Measurements from ENCODE around the gene ITPK1.
"Not testable (repeated sequence)": the region's sequence is repeated elsewhere in the genome, so short reads cannot be mapped to it uniquely, and the experiment has no call there.

ITPK1 gene

DNA sequence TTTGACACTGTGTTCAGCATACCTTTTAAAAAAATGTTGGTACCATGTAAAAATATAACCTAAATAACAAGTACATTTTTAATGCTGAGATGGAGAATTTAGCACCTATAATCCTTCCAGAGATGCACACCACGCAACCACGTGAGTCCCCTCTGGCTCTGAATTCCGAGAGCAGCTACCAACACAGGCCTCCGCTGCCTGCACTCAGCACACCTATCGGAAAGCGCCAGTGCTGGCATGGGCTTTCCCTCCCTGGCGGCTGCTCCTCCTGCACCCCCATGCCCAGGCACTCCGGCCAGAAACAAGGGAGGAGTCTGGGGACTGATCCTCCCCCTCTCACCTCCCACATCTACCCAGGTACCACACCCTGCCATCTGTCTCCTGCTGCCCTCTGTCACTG lies 47.0 kb downstream of the ITPK1 start:
- Histone ChIP-seq H3K36me3 (ENCODE audit: control insufficient read depth, insufficient read depth, low read length) (no peaks in the 10 kb centered on the region), H3K4me3 (ENCODE audit: low read length) (no peak overlapping the region), H3K9ac (ENCODE audit: low read length) (no peak overlapping the region), H3K27ac (ENCODE audit: low read depth, low read length) (peak overlapping the region; percentile 1), H3K27me3 (ENCODE audit: control insufficient read depth, insufficient read depth, low read length) (no peaks in the 10 kb centered on the region), H3K4me1 (ENCODE audit: control insufficient read depth, insufficient read depth, low read length) (peaks cover 20% of the 10 kb centered on the region)

DNA sequence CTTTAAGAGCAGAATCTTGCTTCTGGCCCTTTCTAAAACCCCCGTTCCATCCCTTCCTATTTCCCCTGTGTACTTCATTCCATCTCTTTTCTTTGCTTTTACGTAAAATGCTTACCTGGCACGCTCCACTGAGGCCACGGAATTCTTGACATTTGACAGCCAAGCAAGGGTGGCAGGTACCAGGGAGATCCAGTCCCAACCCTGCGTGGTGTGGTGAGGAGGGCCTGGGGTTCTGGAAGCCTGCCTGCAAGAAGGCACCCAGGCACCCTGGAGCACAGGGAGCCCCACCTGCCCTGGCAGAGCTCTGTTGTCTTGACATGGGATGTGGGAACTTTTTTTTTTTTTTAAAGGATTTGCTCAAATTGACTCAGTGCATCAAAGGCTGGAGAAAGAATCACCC lies 48.6 kb downstream of the ITPK1 start:
- peak overlapping the region; percentile 23 for H3K27ac ChIP-seq (ENCODE audit: low read depth, low read length)

DNA sequence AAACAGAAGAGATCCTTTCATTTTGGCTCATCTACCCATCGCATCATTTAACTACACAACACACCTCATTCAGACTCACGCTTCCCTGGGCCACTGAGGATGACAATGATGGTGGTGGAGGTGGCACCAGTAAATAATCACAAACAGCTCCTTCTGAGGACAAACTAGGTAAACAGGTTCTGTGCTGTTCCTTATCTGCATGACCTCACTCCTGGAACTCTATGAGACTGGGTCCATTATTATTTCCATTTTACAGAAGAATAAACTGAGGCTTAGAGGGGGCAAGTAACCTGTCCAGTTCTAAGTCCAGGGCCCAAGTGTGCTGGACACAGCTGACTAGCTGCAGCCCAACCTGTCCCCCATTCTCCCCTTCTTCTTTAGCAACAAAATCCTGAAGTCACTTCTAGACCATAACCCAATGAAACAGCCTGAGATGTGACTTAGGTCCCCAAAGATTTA lies 50.4 kb downstream of the ITPK1 start:
- H3K4me3 ChIP-seq (ENCODE audit: low read length) = no peak overlapping the region
- H3K4me1 ChIP-seq (ENCODE audit: control insufficient read depth, insufficient read depth, low read length) = peaks cover 46% of the 10 kb centered on the region
- H3K27me3 ChIP-seq (ENCODE audit: control insufficient read depth, insufficient read depth, low read length) = no peaks in the 10 kb centered on the region
- no peak overlapping the region for H3K9ac ChIP-seq (ENCODE audit: low read length)
- H3K27ac ChIP-seq (ENCODE audit: low read depth, low read length) = peak overlapping the region; percentile 82
- H3K36me3 ChIP-seq (ENCODE audit: control insufficient read depth, insufficient read depth, low read length) = no peaks in the 10 kb centered on the region

More for the DNA sequence above, 48.6 kb downstream of the ITPK1 start:
- Histone ChIP-seq H3K36me3 (ENCODE audit: control insufficient read depth, insufficient read depth, low read length) (no peaks in the 10 kb centered on the region), H3K9ac (ENCODE audit: low read length) (no peak overlapping the region), H3K27me3 (ENCODE audit: control insufficient read depth, insufficient read depth, low read length) (no peaks in the 10 kb centered on the region), H3K4me3 (ENCODE audit: low read length) (no peak overlapping the region), H3K4me1 (ENCODE audit: control insufficient read depth, insufficient read depth, low read length) (peaks cover 32% of the 10 kb centered on the region)

DNA sequence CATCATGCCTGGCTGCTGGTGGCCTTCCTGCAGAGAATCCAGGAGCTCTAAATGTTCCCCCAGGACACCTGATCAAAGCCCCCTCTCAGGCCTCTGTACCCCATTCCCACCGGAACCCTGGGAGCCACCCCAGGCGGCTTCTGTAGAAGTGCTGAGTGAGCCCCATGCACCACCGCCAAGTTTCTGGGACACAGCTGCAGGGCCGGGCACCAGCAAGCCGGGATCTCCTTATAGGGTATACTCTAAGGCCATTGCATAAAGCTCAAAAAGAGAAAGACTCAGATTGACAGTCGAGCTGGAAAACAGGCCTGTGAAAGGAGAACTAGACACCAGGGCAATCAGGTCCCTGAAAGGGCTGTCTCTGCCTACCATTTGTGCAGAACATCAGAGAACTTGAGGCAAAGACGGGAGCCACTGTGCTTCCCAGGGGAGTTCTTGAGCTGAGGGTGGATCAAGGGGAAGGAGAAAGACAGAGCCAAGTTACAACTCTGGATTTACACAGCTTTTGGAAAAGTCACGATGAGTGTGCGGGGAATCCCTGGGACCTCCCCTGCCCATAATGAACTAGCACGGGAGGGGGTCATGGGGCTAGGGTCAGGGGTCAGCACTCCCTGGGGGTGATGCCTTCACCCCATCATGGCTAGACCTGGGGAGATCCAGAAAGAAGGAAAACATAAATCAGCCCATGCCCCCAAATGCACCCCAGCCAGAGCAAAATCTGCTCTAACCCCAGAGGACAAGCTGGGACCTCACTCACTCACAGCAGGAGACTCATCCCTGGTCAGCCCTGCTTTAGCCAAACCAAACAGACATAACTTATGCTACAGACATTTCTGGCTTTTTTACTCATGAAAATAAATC lies 51.1 kb downstream of the ITPK1 start:
- no peak overlapping the region for H3K9ac ChIP-seq (ENCODE audit: low read length)
- H3K27me3 ChIP-seq (ENCODE audit: control insufficient read depth, insufficient read depth, low read length) = no peaks in the 10 kb centered on the region
- H3K4me1 ChIP-seq (ENCODE audit: control insufficient read depth, insufficient read depth, low read length) = peaks cover 51% of the 10 kb centered on the region
- H3K4me3 ChIP-seq (ENCODE audit: low read length) = no peak overlapping the region
- no peaks in the 10 kb centered on the region for H3K36me3 ChIP-seq (ENCODE audit: control insufficient read depth, insufficient read depth, low read length)
- peak overlapping the region; percentile 82 for H3K27ac ChIP-seq (ENCODE audit: low read depth, low read length)

DNA sequence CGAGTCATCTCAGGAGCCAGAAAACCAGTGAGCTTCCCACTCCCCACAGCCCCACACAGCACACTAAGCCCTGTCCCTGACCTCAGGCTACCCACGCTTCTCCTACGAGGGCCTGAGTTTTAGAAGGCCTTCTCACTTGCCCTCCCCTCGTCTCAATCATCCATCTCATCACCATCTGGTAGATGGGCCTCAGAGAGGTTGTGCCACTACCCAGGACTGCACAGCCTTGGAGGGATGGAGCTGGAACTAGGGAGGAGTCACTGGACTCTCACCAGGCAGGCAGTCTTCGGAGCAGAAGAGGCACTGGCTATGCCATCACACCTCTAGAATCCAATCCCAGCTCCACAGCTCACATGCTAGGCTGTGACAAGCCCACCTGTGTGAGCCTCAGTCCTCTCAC lies 52.3 kb downstream of the ITPK1 start:
- H3K27me3 ChIP-seq (ENCODE audit: control insufficient read depth, insufficient read depth, low read length) = no peaks in the 10 kb centered on the region
- H3K9ac ChIP-seq (ENCODE audit: low read length) = no peak overlapping the region
- no peaks in the 10 kb centered on the region for H3K36me3 ChIP-seq (ENCODE audit: control insufficient read depth, insufficient read depth, low read length)
- H3K4me3 ChIP-seq (ENCODE audit: low read length) = no peak overlapping the region
- peak overlapping the region; percentile 82 for H3K27ac ChIP-seq (ENCODE audit: low read depth, low read length)
- peaks cover 51% of the 10 kb centered on the region for H3K4me1 ChIP-seq (ENCODE audit: control insufficient read depth, insufficient read depth, low read length)

DNA sequence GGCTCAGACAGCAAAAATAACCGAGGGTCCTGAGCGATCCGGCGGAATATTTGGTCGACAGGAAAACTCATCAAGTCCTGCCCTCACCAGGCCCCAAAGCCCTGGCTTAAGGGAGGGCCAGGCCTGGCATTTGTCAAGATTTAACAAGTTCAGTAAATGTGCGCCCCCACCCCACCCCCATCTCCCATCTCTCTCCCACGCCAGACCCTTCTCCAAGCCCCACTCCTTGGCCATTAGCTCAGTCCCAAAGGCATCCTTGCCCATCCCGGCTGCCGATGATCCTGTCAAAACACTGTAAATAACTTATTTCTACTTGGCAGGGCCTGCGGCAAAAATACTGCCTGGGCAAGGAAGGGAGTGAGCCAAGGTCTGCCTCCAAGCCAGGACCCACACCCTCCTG lies 52.8 kb downstream of the ITPK1 start:
- no peak overlapping the region for H3K9ac ChIP-seq (ENCODE audit: low read length)
- H3K4me1 ChIP-seq (ENCODE audit: control insufficient read depth, insufficient read depth, low read length) = peaks cover 54% of the 10 kb centered on the region
- H3K4me3 ChIP-seq (ENCODE audit: low read length) = no peak overlapping the region
- peak overlapping the region; percentile 82 for H3K27ac ChIP-seq (ENCODE audit: low read depth, low read length)
- no peaks in the 10 kb centered on the region for H3K36me3 ChIP-seq (ENCODE audit: control insufficient read depth, insufficient read depth, low read length)
- H3K27me3 ChIP-seq (ENCODE audit: control insufficient read depth, insufficient read depth, low read length) = no peaks in the 10 kb centered on the region

DNA sequence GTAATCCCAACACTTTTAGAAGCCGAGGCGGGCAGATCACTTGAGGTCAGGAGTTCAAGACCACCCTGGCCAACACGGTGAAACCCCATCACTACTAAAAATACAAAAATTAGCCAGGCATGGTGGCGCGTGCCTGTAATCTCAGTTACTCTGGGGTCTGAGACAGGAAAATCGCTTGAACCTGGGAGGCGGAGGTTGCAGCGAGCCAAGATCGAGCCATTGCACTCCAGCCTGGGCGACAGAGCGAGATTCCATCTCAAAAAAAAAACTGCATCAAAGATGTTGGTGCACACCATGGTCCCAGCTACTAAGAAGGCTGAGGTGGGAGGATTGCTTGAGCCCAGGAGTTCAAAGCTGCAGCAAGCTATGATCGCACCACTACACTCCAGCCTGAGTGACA lies 53.7 kb downstream of the ITPK1 start:
- H3K36me3 ChIP-seq (ENCODE audit: control insufficient read depth, insufficient read depth, low read length); H3K27me3 ChIP-seq (ENCODE audit: control insufficient read depth, insufficient read depth, low read length); H3K9ac ChIP-seq (ENCODE audit: low read length); H3K4me3 ChIP-seq (ENCODE audit: low read length): not testable (repeated sequence)
- Histone ChIP-seq H3K27ac (ENCODE audit: low read depth, low read length) (peak overlapping the region; percentile 16), H3K4me1 (ENCODE audit: control insufficient read depth, insufficient read depth, low read length) (peaks cover 62% of the 10 kb centered on the region)

DNA sequence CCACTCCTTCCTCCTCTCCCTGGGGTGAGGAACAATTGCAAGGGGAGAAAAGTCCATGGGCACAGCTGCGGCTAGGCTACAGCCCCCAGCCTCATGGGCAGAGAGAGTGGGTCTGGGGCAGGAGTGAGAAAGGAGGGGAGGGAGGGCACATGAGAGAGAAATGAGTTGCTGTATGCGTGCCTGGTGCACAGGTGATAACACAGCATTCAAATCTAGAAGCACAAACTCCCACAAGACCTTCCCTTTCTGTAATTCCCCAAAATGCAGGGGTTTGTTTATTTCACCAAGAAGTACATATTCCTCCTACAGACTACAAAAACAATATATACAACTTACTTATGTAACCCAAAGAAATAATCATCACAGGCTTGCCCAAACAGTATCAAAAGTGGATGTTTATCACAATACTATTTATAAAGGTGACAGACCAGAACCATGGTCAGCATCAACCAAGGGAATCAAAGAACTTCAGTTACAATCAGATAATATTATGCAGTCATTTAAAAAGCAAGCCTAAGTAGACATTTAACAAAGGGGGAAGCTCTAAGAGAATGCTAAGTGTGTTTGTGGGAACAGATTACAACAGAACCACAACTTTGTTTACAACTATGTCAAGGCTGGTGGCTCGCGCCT lies 54.2 kb downstream of the ITPK1 start:
- H3K4me3 ChIP-seq (ENCODE audit: low read length) = no peak overlapping the region
- H3K4me1 ChIP-seq (ENCODE audit: control insufficient read depth, insufficient read depth, low read length) = peaks cover 68% of the 10 kb centered on the region
- H3K27ac ChIP-seq (ENCODE audit: low read depth, low read length) = peak overlapping the region; percentile 16
- no peaks in the 10 kb centered on the region for H3K36me3 ChIP-seq (ENCODE audit: control insufficient read depth, insufficient read depth, low read length)
- no peaks in the 10 kb centered on the region for H3K27me3 ChIP-seq (ENCODE audit: control insufficient read depth, insufficient read depth, low read length)
- H3K9ac ChIP-seq (ENCODE audit: low read length) = no peak overlapping the region

DNA sequence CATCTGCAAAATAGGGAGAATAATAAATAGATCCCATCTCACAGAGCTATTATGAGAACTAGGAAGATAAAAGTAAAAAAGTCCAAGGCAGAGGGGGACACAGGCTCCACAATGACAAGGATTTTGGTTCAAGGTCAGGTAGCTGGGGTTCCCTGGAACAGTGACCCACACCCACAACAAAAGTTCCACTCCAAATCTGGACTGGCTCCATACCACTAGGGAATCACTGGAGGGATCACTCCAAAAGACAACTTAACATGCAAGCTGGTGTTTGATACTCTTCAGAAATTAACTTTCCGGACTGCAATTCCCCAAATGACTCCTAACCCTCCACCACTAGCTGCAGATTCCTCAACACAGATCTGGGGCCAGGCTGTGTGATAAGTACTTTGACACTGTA lies 54.9 kb downstream of the ITPK1 start:
- no peak overlapping the region for H3K9ac ChIP-seq (ENCODE audit: low read length)
- H3K4me1 ChIP-seq (ENCODE audit: control insufficient read depth, insufficient read depth, low read length) = peaks cover 74% of the 10 kb centered on the region
- H3K27ac ChIP-seq (ENCODE audit: low read depth, low read length) = peak overlapping the region; percentile 16
- H3K36me3 ChIP-seq (ENCODE audit: control insufficient read depth, insufficient read depth, low read length) = no peaks in the 10 kb centered on the region
- no peak overlapping the region for H3K4me3 ChIP-seq (ENCODE audit: low read length)
- no peaks in the 10 kb centered on the region for H3K27me3 ChIP-seq (ENCODE audit: control insufficient read depth, insufficient read depth, low read length)

DNA sequence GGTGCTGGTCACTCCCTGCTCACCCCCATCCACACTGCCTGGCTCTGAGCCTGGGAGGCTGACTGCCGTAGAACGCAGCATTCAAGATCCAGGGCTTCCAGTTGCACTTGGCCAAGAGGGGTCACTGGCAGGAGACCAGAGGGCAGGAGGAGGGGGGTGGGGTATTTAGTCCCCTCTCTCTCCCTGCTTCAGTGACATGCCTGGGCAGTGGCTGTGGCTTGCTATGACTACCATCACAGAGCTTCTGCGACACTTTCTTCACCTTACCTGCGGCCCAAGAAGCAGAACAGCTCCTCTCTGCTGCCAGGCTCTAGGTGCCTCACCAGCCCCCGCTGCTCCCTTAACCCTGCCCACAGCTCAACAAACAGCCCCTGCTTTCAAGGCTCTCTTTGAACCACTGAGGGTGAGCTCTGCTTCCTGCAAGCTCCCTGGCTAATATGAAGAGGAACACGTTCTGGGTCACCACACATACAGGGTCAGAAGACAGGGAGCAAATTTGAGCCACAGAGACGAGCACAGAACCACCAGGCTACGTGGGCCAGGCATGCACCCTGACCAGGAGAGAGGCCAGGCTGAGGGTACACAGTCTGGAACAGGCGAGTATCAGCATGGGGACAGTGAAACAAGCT lies 55.7 kb downstream of the ITPK1 start:
- peaks cover 74% of the 10 kb centered on the region for H3K4me1 ChIP-seq (ENCODE audit: control insufficient read depth, insufficient read depth, low read length)
- no peak overlapping the region for H3K4me3 ChIP-seq (ENCODE audit: low read length)
- no peaks in the 10 kb centered on the region for H3K27me3 ChIP-seq (ENCODE audit: control insufficient read depth, insufficient read depth, low read length)
- H3K36me3 ChIP-seq (ENCODE audit: control insufficient read depth, insufficient read depth, low read length) = no peaks in the 10 kb centered on the region
- H3K27ac ChIP-seq (ENCODE audit: low read depth, low read length) = peak overlapping the region; percentile 16
- H3K9ac ChIP-seq (ENCODE audit: low read length) = no peak overlapping the region

DNA sequence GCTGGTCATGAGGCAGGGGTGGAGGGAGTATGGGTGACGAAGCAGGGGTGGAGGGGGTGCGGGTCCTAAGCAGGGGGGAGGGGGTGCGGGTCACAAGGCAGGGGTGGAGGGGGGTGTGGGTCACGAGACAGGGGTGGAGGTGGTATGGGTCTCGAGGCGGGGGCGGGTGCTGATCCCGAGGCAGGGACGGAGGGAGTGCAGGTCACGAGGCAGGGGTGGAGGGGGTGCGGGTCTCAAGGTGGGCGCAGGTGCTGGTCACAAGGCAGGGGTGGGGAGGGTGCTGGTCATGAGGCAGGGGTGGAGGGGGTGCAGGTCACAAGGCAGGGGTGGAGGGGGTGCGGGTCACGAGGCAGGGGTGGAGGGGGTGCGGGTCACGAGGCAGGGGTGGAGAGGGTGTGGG lies 56.5 kb downstream of the ITPK1 start:
- Histone ChIP-seq H3K27me3 (ENCODE audit: control insufficient read depth, insufficient read depth, low read length) (no peaks in the 10 kb centered on the region), H3K9ac (ENCODE audit: low read length) (no peak overlapping the region), H3K4me1 (ENCODE audit: control insufficient read depth, insufficient read depth, low read length) (peaks cover 73% of the 10 kb centered on the region), H3K36me3 (ENCODE audit: control insufficient read depth, insufficient read depth, low read length) (no peaks in the 10 kb centered on the region), H3K27ac (ENCODE audit: low read depth, low read length) (no peak overlapping the region), H3K4me3 (ENCODE audit: low read length) (no peak overlapping the region)

DNA sequence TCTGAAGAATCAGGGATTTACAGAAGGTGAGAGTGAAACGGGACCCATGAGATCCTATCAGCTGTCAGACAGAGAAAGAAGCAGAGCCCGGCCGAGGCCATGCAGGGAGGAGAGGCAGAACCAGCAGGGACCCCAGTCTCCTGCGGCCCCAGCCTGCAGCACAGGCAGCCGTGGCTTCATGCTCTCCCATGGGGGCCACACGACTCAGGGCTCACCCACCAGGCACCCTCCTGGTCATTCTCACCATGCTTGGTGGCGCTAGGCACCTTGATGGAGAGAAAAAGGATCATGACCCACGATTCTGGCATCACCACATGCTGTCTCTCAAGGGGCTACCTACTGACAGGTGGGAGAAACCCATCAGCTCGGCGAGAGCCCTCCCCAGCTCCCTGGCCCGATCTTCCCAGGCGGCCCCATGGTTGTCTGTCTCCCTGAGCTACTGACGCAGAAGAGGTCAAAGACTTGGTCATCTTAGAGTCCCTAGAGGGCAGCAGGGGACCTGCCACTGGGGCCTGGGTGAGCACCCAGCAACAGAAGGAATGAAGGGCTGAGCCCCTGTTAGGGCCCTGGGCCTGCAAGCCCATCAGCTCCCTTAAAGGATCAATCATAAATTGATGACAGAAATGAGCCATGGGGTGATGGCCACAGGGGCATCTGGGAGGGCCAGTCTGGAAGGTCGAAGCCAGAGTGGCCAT lies 58.0 kb downstream of the ITPK1 start:
- peaks cover 67% of the 10 kb centered on the region for H3K4me1 ChIP-seq (ENCODE audit: control insufficient read depth, insufficient read depth, low read length)
- H3K27ac ChIP-seq (ENCODE audit: low read depth, low read length) = peak overlapping the region; percentile 73
- H3K36me3 ChIP-seq (ENCODE audit: control insufficient read depth, insufficient read depth, low read length) = no peaks in the 10 kb centered on the region
- H3K4me3 ChIP-seq (ENCODE audit: low read length) = no peak overlapping the region
- H3K27me3 ChIP-seq (ENCODE audit: control insufficient read depth, insufficient read depth, low read length) = no peaks in the 10 kb centered on the region
- no peak overlapping the region for H3K9ac ChIP-seq (ENCODE audit: low read length)

Measured in rectal smooth muscle tissue (tissue), 1 donor.